A204.1 (cell line): Measurements from ENCODE around the gene RNF123.

Experiments
- FAIRE-seq: peaks from 2 replicates; lab custom pipeline; 2012; peaks lifted over from hg19 to GRCh38; lab: Jason Lieb, UNC

Gene RNF123

DNA sequence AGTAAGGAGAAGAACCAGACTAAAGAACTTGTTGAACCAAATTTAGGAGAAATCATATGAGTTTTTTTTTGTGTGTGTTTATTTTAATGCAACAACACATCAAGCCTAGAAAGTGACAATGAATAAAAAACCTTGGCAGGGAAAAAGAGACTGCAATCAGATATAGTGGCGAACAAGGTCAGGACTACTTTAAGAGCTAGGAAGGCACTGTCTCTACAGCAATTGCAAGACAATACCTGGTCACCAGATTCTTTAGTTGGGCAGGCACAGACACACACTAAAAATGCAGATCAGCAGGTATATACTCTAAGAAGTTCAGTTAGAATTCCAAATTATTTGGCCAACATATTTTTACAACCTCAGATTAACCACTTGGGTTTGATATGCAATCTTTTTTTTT is 65.2 kb downstream of the RNF123 start:
- FAIRE-seq, result no peak

DNA sequence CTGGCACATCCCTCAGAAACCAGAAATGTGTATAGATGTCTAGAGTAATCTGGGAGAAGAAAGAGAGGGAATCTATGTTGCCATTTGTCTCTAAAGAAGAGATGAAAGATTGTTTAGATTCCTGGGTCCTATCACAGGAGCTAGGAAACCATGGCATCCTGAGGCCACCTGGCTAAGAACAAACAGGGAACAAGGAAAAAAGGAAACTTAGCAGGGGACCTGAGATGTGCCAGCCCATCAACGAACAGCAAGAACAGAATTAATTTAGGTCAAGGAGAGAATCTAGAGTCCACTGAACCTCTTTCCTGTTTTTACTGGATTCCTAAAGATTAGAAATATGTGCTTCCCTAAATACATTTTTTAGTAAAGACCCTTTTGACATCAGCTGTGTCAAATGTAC is 66.7 kb downstream of the RNF123 start:
- no peak for FAIRE-seq

DNA sequence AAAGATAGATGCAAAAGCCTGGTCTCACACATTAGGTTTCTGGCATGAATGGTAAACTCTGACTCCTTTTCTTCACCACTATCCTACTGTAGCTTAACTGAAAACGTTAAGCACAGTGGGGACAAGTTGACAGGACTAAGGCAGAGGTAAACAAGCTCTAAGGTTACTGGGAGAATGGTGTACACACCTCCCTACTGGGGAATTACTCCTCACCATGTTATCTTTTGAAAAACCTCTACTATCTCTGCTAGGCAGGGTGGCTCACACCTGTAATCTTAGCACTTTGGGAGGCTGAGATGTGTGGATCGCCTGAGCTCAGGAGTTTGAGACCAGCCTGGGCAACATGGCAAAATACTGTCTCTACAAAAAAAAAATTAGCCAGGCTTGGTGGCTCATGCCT is 67.8 kb downstream of the RNF123 start:
- FAIRE-seq, result no peak

DNA sequence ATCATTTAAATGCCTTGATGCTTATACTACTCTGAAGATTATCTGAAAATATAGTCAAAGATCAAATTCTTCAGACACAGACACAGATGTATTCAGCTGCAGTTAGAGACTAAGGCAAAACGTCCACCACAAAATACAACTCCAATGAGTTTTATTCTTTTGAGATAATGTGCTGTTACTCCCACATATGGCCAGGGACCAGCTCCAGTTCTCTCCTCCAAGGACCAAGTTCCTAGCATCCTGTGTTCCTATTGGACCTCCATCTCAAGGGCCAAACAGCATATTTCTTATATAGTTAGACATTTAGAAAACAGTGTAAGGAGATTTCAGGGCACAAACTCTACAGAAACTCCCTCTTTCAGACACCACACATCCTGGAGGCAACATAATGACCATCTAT is 69.9 kb downstream of the RNF123 start:
- FAIRE-seq, result no peak

DNA sequence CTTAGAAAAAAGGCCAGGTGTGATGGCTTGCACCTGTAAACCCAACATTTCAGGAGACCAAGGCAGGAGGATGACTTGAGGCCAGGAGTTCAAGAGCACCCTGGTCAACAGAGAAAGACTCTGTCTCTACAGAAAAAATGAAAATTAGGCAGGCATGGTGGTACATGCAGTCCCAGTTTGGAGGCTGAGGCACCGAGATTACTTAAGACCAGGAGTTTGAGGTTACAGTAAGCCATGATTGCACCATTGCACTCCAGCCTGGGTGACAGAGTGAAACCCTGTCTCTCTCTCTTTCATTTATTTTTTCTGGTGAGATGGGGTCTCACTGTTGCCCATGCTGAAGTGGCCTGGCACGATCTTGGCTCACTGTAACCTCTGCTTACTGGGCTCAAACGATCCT is 72.3 kb downstream of the RNF123 start:
- FAIRE-seq, result no peak

DNA sequence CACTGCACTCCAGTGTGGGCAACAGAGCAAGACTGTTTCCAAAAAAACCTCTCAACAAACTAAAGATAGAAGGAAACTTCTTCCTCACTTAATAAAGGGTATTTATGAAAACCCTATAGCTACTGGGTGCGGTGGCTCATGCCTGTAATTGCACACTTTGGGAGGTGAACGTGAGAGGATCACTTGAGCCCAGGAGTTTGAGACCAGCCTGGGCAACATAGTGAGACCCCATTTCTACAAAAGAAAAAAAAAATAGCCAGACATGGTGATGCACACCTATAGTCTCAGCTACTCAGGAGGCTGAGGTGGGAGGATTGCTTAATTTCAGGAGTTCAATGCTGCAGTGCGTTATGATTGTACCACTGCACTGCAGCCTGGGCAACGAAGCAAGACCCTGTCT is 74.6 kb downstream of the RNF123 start:
- no peak for FAIRE-seq

DNA sequence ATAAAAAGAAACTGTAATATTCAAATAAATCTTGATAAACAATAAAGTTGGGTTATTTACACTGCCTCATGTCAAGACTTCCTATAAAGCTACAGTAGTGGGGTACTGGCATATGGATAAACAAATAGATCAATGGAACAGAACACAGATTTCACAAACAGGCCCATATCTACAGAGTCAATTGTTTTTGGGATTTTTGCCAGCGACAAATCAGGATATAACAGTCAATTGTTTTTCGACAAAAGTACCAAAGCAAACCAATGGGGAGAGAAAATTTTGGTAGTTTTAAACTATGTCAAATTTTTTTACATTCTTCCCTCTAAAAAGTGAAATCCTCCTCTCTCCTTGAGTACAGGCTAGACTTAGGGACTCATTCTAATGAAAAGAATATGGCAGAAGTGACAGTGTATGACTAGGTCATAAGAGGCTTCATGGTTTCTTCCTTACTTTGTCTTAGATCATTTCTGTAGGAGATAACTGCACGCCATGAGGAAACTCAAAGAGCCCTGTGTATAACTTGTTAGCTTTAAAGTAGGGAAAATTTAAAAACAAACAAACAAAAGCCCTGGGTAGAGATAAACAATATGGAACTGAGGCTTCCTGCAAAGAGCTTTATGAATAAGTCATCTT is 80.0 kb downstream of the RNF123 start:
- no peak for FAIRE-seq

DNA sequence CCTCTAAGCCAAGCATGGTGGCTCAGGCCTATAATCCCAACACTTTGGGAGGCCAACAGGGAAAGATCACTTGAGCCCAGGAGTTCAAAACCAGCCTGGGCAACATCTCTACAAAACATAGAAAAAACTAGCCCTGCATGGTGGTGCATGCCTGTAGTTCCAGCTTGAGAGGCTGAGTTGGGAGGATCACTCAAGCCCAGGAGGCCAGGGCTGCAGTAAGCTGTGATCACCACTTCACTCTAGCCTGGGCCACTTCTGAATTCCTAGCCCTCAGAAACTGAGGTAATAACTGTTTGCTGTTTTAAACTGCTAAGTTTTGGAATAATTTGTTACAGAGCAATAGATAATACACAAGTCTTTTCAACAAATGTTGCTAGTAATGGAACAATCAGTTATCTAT is 80.6 kb downstream of the RNF123 start:
- FAIRE-seq, result no peak
